ENCODE results near the gene CSNK2A2. TPM values are rescaled to one million over a fixed set of nuclear protein-coding genes. Genes with fewer than 3 reads are reported as not detected.

Gene CSNK2A2
- total and polyA plus RNA-seq, 10 of the 15 experiments (the other 5 are each of a cell fraction or from before 2014, with no cell fraction given): 17.4 to 79.1 (median 29.4) TPM

DNA sequence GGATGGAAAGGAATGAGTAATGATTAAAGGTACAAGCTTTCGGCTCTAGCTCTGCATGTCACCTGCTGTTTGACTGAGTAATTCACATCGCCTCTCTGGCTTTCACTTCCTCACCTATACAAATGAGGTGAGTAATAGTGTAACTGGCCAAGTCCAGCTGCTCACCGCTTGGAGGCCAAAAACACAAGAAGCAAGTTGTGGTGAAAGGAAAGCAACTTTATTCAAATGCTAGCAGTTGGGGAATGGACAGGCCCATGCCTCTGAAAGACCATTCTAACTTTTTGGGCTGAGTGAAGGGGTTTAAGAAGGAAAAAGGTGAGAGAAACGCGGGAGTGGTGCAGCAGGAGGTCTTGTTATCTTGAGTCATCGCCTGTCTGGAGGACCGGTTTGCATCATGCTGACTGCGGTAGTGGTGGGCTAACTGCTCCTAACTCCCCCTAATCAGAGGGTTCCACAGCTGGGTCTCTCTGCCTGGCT, 45.7 kb upstream of the CSNK2A2 start:
- intact Hi-C loops (cut with micrococcal nuclease; ENCODE audit: unreplicated experiment): loop anchor here (1.0 to 2.0 kb wide), 2 partner anchors 28 to 49 kb away; no protein-coding TSS in a partner anchor
- RAD21 ChIA-PET (ENCODE audit: unreplicated experiment): interaction anchor here (1.0 to 3.6 kb wide), 13 partner anchors 21 to 122 kb away, joined by 3 to 32 read pairs (median 6); partner anchors contain the start of gene CFAP20
- peak overlapping the region; percentile 58 for H2AFZ ChIP-seq (ENCODE audit: control insufficient read depth, low read depth, low read length)
- DNase-seq (ENCODE audit: low read depth, low spot score) (peak; percentile 91), ATAC-seq (peak; percentile 90), FAIRE-seq (peak; percentile 93)
- peaks cover 32% of the 10 kb centered on the region for H3K4me1 ChIP-seq (ENCODE audit: control insufficient read depth, insufficient read depth, low read length)
- H3K36me3 ChIP-seq (ENCODE audit: control insufficient read depth in 2 of 2, insufficient read depth in 2 of 2, low read length in 1 of 2): no peaks in the 10 kb centered on the region
- BruUV-seq (replicated peaks): no TSS peak
- CTCF ChIA-PET: interaction anchor here (0.8 to 5.1 kb wide), 13 partner anchors 9 to 122 kb away, joined by 3 to 30 read pairs (median 4); partner anchors contain the start of genes CFAP20 and CSNK2A2
- no peaks in the 10 kb centered on the region; the same call in 2 of the 3 replicates for H3K9me3 ChIP-seq (replicated peaks; ENCODE audit: control insufficient read depth, insufficient read depth, low read length)
- peak overlapping the region; percentile 47; the same call in 1 of the 2 replicates for H3K9ac ChIP-seq (ENCODE audit: control insufficient read depth, insufficient read depth, low read length)
- H3K79me2 ChIP-seq (ENCODE audit: control insufficient read depth, insufficient read depth, low read length): no peaks in the 10 kb centered on the region
- 7% methylated on average over 8 of the region's 8 CpGs for WGBS (ENCODE audit: insufficient coverage, insufficient replicate concordance, low lambda C conversion rate, missing lambda C conversion rate)
- POLR2A ChIA-PET: interaction anchor here (0.7 to 4.0 kb wide), 8 partner anchors 9 to 116 kb away, joined by 3 to 16 read pairs (median 6); partner anchors contain the start of genes CFAP20 and CSNK2A2
- peak overlapping the region; percentile 52; the same call in 1 of the 2 replicates for H3K4me3 ChIP-seq
- peak overlapping the region; percentile 83 for H3K4me2 ChIP-seq (ENCODE audit: control insufficient read depth, insufficient read depth)
- H3K27ac ChIP-seq (ENCODE audit: control insufficient read depth, insufficient read depth): peak overlapping the region; percentile 81
- H3K27me3 ChIP-seq (replicated peaks in 1 of 2; ENCODE audit: control insufficient read depth in 2 of 2, insufficient read depth in 2 of 2, low read length in 1 of 2): no peaks in the 10 kb centered on the region
- H4K20me1 ChIP-seq (ENCODE audit: control insufficient read depth, insufficient read depth): no peaks in the 10 kb centered on the region
- in situ Hi-C loops (cut with MboI): no loop called here
- SMC1A ChIA-PET (ENCODE audit: uncharacterized antibody, unreplicated experiment): interaction anchor here (0.7 to 4.6 kb wide), 22 partner anchors 9 to 141 kb away, joined by 3 to 31 read pairs (median 6); partner anchors contain the start of gene CFAP20
- TF ChIP-seq NFIC (IDR thresholded peaks at IDR 0.05; ENCODE audit: low read depth, low read length): peak; percentile 98
- TF ChIP-seq, protein P1, sequence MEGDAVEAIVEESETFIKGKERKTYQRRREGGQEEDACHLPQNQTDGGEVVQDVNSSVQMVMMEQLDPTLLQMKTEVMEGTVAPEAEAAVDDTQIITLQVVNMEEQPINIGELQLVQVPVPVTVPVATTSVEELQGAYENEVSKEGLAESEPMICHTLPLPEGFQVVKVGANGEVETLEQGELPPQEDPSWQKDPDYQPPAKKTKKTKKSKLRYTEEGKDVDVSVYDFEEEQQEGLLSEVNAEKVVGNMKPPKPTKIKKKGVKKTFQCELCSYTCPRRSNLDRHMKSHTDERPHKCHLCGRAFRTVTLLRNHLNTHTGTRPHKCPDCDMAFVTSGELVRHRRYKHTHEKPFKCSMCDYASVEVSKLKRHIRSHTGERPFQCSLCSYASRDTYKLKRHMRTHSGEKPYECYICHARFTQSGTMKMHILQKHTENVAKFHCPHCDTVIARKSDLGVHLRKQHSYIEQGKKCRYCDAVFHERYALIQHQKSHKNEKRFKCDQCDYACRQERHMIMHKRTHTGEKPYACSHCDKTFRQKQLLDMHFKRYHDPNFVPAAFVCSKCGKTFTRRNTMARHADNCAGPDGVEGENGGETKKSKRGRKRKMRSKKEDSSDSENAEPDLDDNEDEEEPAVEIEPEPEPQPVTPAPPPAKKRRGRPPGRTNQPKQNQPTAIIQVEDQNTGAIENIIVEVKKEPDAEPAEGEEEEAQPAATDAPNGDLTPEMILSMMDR (IDR thresholded peaks at IDR 0.05 in 2 of 3, conservative IDR thresholded peaks at IDR 0.05 in 1 of 3; ENCODE audit: control insufficient read depth in 2 of 3, extremely low read depth in 1 of 3, insufficient read depth in 1 of 3, low read depth in 3 of 3, low read length in 3 of 3): peak; percentile 15 to 27 (median 25); a peak in 4 of 6 replicates
- peak; percentile 100 for TF ChIP-seq IRF4 (IDR thresholded peaks at IDR 0.05; ENCODE audit: low read depth, low read length)
- 0 out of 2 replicates have a peak, but pooled peaks have one; percentile 53 for TF ChIP-seq TCF7 (IDR thresholded peaks at IDR 0.05; ENCODE audit: borderline replicate concordance)
- peak; percentile 87 for TF ChIP-seq CHD2 (IDR thresholded peaks at IDR 0.05; ENCODE audit: borderline replicate concordance, low read depth, low read length)
- TF ChIP-seq CEBPB (IDR thresholded peaks at IDR 0.05; ENCODE audit: borderline replicate concordance in 1 of 2, low read depth in 2 of 2, low read length in 2 of 2): no peak
- TF ChIP-seq CHD4 (IDR thresholded peaks at IDR 0.05): no peak
- peak; percentile 98 for TF ChIP-seq JUNB (IDR thresholded peaks at IDR 0.05)
- no peak; the same call in 1 of the 2 replicates for TF ChIP-seq MLLT1 (IDR thresholded peaks at IDR 0.05)
- TF ChIP-seq RAD51 (IDR thresholded peaks at IDR 0.05): peak; percentile 60
- TF ChIP-seq KLF5 (IDR thresholded peaks at IDR 0.05; ENCODE audit: partially characterized antibody): peak; percentile 49
- peak; percentile 100 for TF ChIP-seq POU2F2 (IDR thresholded peaks at IDR 0.05; ENCODE audit: borderline replicate concordance, low read depth, low read length)
- peak; percentile 84 for TF ChIP-seq SREBF1 (IDR thresholded peaks at IDR 0.05; ENCODE audit: low read length)
- peak; percentile 96 for TF ChIP-seq JUND (IDR thresholded peaks at IDR 0.05; ENCODE audit: low read depth, low read length)
- TF ChIP-seq TAF1 (IDR thresholded peaks at IDR 0.05; ENCODE audit: borderline replicate concordance, low read depth, low read length): peak; percentile 57; the same call in 1 of the 2 replicates
- no peak for TF ChIP-seq ASH2L (IDR thresholded peaks at IDR 0.05; ENCODE audit: borderline replicate concordance, low read depth)
- peak; percentile 98 for TF ChIP-seq EED (IDR thresholded peaks at IDR 0.05; ENCODE audit: low read depth)
- TF ChIP-seq RB1 (IDR thresholded peaks at IDR 0.05; ENCODE audit: borderline replicate concordance): no peak

All from GM12878 (cell line).